Osteocyte (in vitro differentiated cells): ENCODE data around the gene NCAM2. TPM values are rescaled to one million over a fixed set of nuclear protein-coding genes. Genes with fewer than 3 reads are reported as not detected.

ENCODE experiments used
- DNase-seq: peaks from one replicate; pipeline ENCODE4 v3.0.0; 2021; ENCODE audit warnings: mixed read lengths; ENCODE audit not compliant: unreplicated experiment; ENCODE audit errors: extremely low spot score
- H3K27ac Mint-ChIP-seq: one replicate; pipeline ENCODE4 v1.8.0; 2021; ENCODE audit warnings: mild to moderate bottlenecking, mixed read lengths; ENCODE audit not compliant: unreplicated experiment
- H3K27me3 Mint-ChIP-seq: one replicate; pipeline ENCODE4 v1.8.0; 2021; ENCODE audit warnings: mixed read lengths; ENCODE audit not compliant: unreplicated experiment
- H3K36me3 Mint-ChIP-seq: one replicate; pipeline ENCODE4 v1.8.0; 2021; ENCODE audit warnings: mixed read lengths; ENCODE audit not compliant: unreplicated experiment
- H3K4me1 Mint-ChIP-seq: one replicate; pipeline ENCODE4 v1.8.0; 2021; ENCODE audit warnings: mixed read lengths; ENCODE audit not compliant: unreplicated experiment
- H3K4me3 Mint-ChIP-seq: one replicate; pipeline ENCODE4 v1.8.0; 2021; ENCODE audit warnings: mild to moderate bottlenecking, moderate library complexity, mixed read lengths; ENCODE audit not compliant: unreplicated experiment
- H3K9me3 Mint-ChIP-seq: one replicate; pipeline ENCODE4 v1.8.0; 2021; ENCODE audit warnings: mixed read lengths; ENCODE audit not compliant: unreplicated experiment
- total RNA-seq: library from RNA; stranded (reverse); gene quantifications from 2 replicates; pipeline ENCODE4 v1.2.1, GENCODE V29; 2021
- TF ChIP-seq, protein P1 (sequence below): fragments of 200-600 bp; sonication (generic); IDR thresholded peaks from 2 replicates; pipeline ENCODE4 v1.5.0; 2021; ENCODE audit warnings: antibody characterized with exemption, mild to moderate bottlenecking, moderate library complexity

NCAM2 gene
- total RNA-seq, 1 donor from 2014 or later, result 121 TPM

DNA sequence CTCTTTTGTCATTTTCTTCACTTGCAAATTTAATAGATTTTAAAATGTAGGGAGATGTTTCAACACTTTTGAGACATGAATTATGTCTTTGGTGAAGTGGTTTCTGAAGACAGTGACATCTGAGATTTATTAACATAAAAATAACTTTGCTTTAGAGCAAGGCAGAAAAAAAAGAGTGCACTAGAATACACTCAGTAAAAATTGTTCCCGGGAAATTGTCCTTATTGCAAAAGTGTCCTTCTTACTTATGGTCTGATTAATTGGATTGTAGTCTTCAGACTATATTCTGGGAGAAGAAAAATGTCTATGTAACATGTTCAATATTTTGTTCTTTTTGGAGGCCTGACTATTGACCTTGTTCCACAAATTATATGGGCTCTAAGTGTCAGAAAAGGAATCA is 468.5 kb downstream of the NCAM2 start:
- TF ChIP-seq, protein P1, sequence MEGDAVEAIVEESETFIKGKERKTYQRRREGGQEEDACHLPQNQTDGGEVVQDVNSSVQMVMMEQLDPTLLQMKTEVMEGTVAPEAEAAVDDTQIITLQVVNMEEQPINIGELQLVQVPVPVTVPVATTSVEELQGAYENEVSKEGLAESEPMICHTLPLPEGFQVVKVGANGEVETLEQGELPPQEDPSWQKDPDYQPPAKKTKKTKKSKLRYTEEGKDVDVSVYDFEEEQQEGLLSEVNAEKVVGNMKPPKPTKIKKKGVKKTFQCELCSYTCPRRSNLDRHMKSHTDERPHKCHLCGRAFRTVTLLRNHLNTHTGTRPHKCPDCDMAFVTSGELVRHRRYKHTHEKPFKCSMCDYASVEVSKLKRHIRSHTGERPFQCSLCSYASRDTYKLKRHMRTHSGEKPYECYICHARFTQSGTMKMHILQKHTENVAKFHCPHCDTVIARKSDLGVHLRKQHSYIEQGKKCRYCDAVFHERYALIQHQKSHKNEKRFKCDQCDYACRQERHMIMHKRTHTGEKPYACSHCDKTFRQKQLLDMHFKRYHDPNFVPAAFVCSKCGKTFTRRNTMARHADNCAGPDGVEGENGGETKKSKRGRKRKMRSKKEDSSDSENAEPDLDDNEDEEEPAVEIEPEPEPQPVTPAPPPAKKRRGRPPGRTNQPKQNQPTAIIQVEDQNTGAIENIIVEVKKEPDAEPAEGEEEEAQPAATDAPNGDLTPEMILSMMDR, result no peak
- Mint-ChIP-seq H3K27me3 (no peaks in the 10 kb centered on the region), H3K4me3 (no peak overlapping the region), H3K4me1 (no peaks in the 10 kb centered on the region), H3K9me3 (no peaks in the 10 kb centered on the region), H3K27ac (no peak overlapping the region), H3K36me3 (peaks cover 20% of the 10 kb centered on the region)
- no peak for DNase-seq

GRCh38 chr21:21468003-21468402 is 469.8 kb downstream of the NCAM2 start:
- no peak overlapping the region for H3K4me3 Mint-ChIP-seq
- H3K36me3 Mint-ChIP-seq, result peaks cover 21% of the 10 kb centered on the region
- H3K27ac Mint-ChIP-seq, result no peak overlapping the region

GRCh38 chr21:21481239-21481638 is 483.0 kb downstream of the NCAM2 start:
- no peak for DNase-seq
- Mint-ChIP-seq H3K9me3 (peaks cover 6% of the 10 kb centered on the region), H3K36me3 (peaks cover 24% of the 10 kb centered on the region), H3K27me3 (no peaks in the 10 kb centered on the region), H3K27ac (no peak overlapping the region), H3K4me3 (no peak overlapping the region), H3K4me1 (no peaks in the 10 kb centered on the region)
- TF ChIP-seq, protein P1, result no peak

More at GRCh38 chr21:21468003-21468402, 469.8 kb downstream of the NCAM2 start:
- no peak for DNase-seq
- no peaks in the 10 kb centered on the region for H3K9me3 Mint-ChIP-seq
- TF ChIP-seq, protein P1, result no peak
- no peaks in the 10 kb centered on the region for H3K27me3 Mint-ChIP-seq
- no peaks in the 10 kb centered on the region for H3K4me1 Mint-ChIP-seq

DNA sequence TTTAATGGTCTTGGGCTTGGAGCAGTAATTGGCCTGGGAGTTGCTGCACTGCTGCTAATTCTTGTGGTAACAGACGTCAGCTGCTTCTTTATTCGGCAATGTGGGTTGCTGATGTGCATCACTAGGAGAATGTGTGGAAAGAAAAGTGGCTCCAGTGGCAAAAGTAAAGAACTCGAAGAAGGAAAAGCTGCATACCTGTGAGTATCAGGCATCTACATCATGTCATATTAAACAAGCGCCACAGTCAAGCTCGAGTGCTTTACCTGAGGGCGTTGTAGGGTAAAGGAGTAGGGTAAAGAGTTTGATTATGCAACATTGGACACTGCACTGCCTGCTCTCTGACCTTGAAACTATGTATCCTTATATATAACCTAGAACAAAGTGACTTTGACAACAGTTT is 510.6 kb downstream of the NCAM2 start:
- H3K27me3 Mint-ChIP-seq, result no peaks in the 10 kb centered on the region
- DNase-seq, result no peak
- peaks cover 5% of the 10 kb centered on the region for H3K4me1 Mint-ChIP-seq
- TF ChIP-seq, protein P1, result no peak
- peaks cover 14% of the 10 kb centered on the region for H3K9me3 Mint-ChIP-seq
- no peak overlapping the region for H3K27ac Mint-ChIP-seq
- H3K4me3 Mint-ChIP-seq, result no peak overlapping the region
- peaks cover 4% of the 10 kb centered on the region for H3K36me3 Mint-ChIP-seq

GRCh38 chr21:21530680-21531079 is 532.5 kb downstream of the NCAM2 start:
- Mint-ChIP-seq H3K36me3 (peaks cover 1% of the 10 kb centered on the region), H3K4me3 (no peak overlapping the region), H3K27me3 (no peaks in the 10 kb centered on the region), H3K9me3 (no peaks in the 10 kb centered on the region), H3K4me1 (no peaks in the 10 kb centered on the region), H3K27ac (no peak overlapping the region)
- TF ChIP-seq, protein P1, result no peak
- no peak for DNase-seq
